ENCODE data around the gene TLE6.

The TLE6 gene

DNA sequence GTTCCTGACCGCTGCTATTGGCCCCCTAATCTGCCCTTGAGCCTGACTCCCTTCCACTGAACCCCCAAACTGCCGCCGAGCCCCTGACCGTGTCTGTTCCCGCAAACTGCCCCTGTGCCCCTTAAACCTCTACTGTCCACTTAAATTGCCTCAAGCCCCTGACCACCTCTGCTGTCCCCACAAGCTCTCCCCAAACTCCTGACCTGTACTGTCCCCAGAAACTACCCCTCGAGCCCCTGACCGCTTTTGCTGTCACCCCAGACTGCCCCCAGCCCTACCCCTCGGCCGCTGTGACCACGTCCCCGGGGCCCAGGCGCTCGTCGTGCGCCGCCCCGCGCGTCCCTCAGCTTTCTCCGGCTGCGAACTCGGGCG lies 33.0 kb upstream of the TLE6 start:
- H3K4me1 ChIP-seq (ENCODE audit: control insufficient read depth, low read length): peaks cover 9% of the 10 kb centered on the region
- no peaks in the 10 kb centered on the region for H3K9me2 ChIP-seq (replicated peaks; ENCODE audit: control insufficient read depth, low read length)
- peak overlapping the region; percentile 78 for H3K4me3 ChIP-seq (ENCODE audit: low read length)
- H3F3A ChIP-seq (ENCODE audit: control insufficient read depth, insufficient read depth): 0 out of 2 replicates have a peak, but pooled peaks cover 4% of the 10 kb centered on the region
- H3K4me2 ChIP-seq (ENCODE audit: low read length): peak overlapping the region; percentile 72
- no peak overlapping the region for H3K27ac ChIP-seq (ENCODE audit: low read depth, low read length)
- peaks cover 3% of the 10 kb centered on the region; the same call in 1 of the 2 replicates for H4K20me1 ChIP-seq (ENCODE audit: control insufficient read depth, insufficient read depth, low read depth, low read length)
- H3K79me2 ChIP-seq (ENCODE audit: control insufficient read depth, low read length): peaks cover 12% of the 10 kb centered on the region
- peaks cover 4% of the 10 kb centered on the region; the same call in 1 of the 2 replicates for H3K36me3 ChIP-seq (ENCODE audit: control insufficient read depth, low read length)
- no peak for TF ChIP-seq CTCF (IDR thresholded peaks at IDR 0.05; ENCODE audit: low read depth, low read length, poor library complexity, severe bottlenecking)
- TF ChIP-seq EZH2phosphoT487 (IDR thresholded peaks at IDR 0.05; ENCODE audit: borderline replicate concordance, low read length): no peak
- no peaks in the 10 kb centered on the region for H3K27me3 ChIP-seq (ENCODE audit: control insufficient read depth, low read length)
- H3K9me3 ChIP-seq (ENCODE audit: control insufficient read depth, insufficient read depth, low read length): no peaks in the 10 kb centered on the region

DNA sequence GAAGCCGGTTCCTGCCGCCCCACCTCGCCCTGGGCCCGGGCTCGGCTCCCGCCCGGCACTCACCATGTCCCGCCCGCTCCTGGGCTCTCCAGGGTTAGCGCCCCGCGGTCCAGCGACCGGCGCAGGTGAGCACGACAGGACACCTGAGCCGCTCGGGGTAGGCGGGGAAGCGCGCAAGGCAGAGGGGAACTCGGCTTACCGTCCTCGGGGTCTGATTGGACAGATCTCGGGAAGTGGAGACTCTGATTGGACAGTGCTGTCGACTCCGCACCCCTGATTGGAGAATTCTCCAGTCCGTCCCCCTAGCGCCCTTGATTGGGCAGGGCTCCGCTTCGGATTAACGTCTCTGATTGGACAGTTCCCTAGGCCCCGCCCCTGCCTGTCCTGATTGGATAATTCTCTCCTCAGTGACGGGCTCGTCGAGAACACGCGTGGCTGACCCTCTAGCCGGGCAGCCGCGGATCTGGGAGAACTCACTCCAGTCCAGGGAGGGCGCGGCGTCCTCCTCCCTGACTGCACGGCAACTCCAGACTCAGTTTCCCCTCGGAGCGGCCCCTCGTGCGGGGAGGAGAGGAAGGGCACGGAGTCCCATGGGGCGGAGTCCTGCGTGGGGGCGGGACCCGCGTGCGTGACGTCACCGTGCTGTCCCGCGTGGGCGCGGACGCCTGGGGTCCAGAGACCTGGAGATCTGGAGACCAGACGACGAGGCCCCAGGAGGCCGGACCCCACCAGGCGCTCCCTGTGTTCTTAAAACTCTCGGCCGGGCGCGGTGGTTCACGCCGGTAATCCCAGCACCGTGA lies 32.4 kb upstream of the TLE6 start, which contains the start of gene ZNF77:
ZNF77 (minus strand) TSS at position 197 of the 800 bp plus-strand sequence; CDS start at position 66, 131 bp downstream.
- Histone ChIP-seq H3K27me3 (ENCODE audit: control insufficient read depth, low read length) (no peaks in the 10 kb centered on the region), H4K20me1 (ENCODE audit: control insufficient read depth, insufficient read depth, low read depth, low read length) (peaks cover 7% of the 10 kb centered on the region; the same call in 1 of the 2 replicates), H3K9me2 (replicated peaks; ENCODE audit: control insufficient read depth, low read length) (no peaks in the 10 kb centered on the region), H3K27ac (ENCODE audit: low read depth, low read length) (no peak within 1 kb of the TSS), H3K4me3 (ENCODE audit: low read length) (peak within 1 kb of the TSS; percentile 78), H3K4me2 (ENCODE audit: low read length) (peak within 1 kb of the TSS; percentile 72), H3K36me3 (ENCODE audit: control insufficient read depth, low read length) (0 out of 2 replicates have a peak, but pooled peaks cover 4% of the 10 kb centered on the region), H3K9me3 (ENCODE audit: control insufficient read depth, insufficient read depth, low read length) (no peaks in the 10 kb centered on the region), H3K79me2 (ENCODE audit: control insufficient read depth, low read length) (peaks cover 18% of the 10 kb centered on the region), H3F3A (ENCODE audit: control insufficient read depth, insufficient read depth) (0 out of 2 replicates have a peak, but pooled peaks cover 4% of the 10 kb centered on the region), H3K4me1 (ENCODE audit: control insufficient read depth, low read length) (peaks cover 13% of the 10 kb centered on the region)
- TF ChIP-seq EZH2phosphoT487 (IDR thresholded peaks at IDR 0.05; ENCODE audit: borderline replicate concordance, low read length): no peak

DNA sequence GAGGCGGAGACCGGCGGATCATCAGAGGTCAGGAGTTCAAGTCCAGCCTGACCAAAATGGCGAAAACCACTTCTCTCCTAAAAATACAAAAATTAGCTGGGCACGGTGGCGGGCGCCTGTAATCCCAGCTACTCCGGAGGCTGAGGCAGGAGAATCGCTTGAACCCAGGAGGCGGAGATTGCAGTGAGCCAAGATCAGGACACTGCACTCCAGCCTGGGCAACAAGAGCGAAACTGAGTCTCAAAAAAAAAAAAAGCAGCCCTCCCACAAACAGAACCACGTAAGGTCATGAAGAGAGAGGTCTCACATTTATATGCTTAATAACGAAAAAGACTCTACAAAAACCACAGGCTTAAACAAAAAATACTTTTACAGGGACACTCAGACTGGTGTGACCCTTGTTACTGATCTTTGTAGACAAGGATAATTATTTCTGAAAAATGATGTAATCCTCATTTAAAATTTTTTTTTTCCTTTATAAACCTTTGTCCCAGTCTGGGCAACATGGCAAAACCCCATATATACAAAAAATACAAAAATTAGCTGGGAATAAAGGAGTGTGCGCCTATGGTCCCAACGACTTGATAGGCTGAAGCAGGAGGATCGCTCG lies 31.7 kb upstream of the TLE6 start:
- H3K27me3 ChIP-seq (ENCODE audit: control insufficient read depth, low read length): no peaks in the 10 kb centered on the region
- 0 out of 2 replicates have a peak, but pooled peaks cover 4% of the 10 kb centered on the region for H3F3A ChIP-seq (ENCODE audit: control insufficient read depth, insufficient read depth)
- H4K20me1 ChIP-seq (ENCODE audit: control insufficient read depth, insufficient read depth, low read depth, low read length): peaks cover 7% of the 10 kb centered on the region; the same call in 1 of the 2 replicates
- H3K4me3 ChIP-seq (ENCODE audit: low read length): peak overlapping the region; percentile 78
- no peak for TF ChIP-seq CTCF (IDR thresholded peaks at IDR 0.05; ENCODE audit: low read depth, low read length, poor library complexity, severe bottlenecking)
- TF ChIP-seq EZH2phosphoT487 (IDR thresholded peaks at IDR 0.05; ENCODE audit: borderline replicate concordance, low read length): no peak
- peaks cover 7% of the 10 kb centered on the region; the same call in 1 of the 2 replicates for H3K36me3 ChIP-seq (ENCODE audit: control insufficient read depth, low read length)
- H3K27ac ChIP-seq (ENCODE audit: low read depth, low read length): no peak overlapping the region
- H3K4me2 ChIP-seq (ENCODE audit: low read length): peak overlapping the region; percentile 72
- peaks cover 23% of the 10 kb centered on the region for H3K79me2 ChIP-seq (ENCODE audit: control insufficient read depth, low read length)
- H3K9me3 ChIP-seq (ENCODE audit: control insufficient read depth, insufficient read depth, low read length): no peaks in the 10 kb centered on the region
- no peaks in the 10 kb centered on the region for H3K9me2 ChIP-seq (replicated peaks; ENCODE audit: control insufficient read depth, low read length)
- peaks cover 13% of the 10 kb centered on the region for H3K4me1 ChIP-seq (ENCODE audit: control insufficient read depth, low read length)
